HCT116 (cell line): ENCODE data around the gene PRDX3.

Experiments used
- CEBPB ChIP-seq: IDR thresholded peaks from 2 replicates; pipeline ENCODE4 v1.6.1; 2012; ENCODE audit warnings: low read depth
- CTCF ChIP-seq, 3 experiments: fragments of 200-600 bp in 1 of 3; sonication (generic) in 1 of 3; IDR thresholded peaks in 2 of 3; conservative IDR thresholded peaks in 1 of 3; 2 replicates each; pipeline ENCODE4 v1.5.1; 2012 to 2017; ENCODE audit warnings: low read depth in 2 of 3, low read length in 2 of 3, antibody characterized with exemption in 1 of 3, borderline replicate concordance in 1 of 3, control low read depth in 1 of 3, mild to moderate bottlenecking in 1 of 3, mixed read lengths in 1 of 3, mixed run types in 1 of 3, moderate library complexity in 1 of 3; ENCODE audit not compliant: insufficient read depth in 1 of 3
- ELF1 ChIP-seq: IDR thresholded peaks from 2 replicates; pipeline ENCODE4 v1.6.1; 2012; ENCODE audit warnings: low read depth, borderline replicate concordance
- EZH2 ChIP-seq: fragments of 200-600 bp; sonication (generic); IDR thresholded peaks from 2 replicates; pipeline ENCODE4 v1.6.1; 2017; ENCODE audit warnings: antibody characterized with exemption, mixed run types
- EZH2phosphoT487 ChIP-seq: fragments of 200-600 bp; IDR thresholded peaks from 2 replicates; pipeline ENCODE4 v1.6.1; 2018; ENCODE audit warnings: antibody characterized with exemption, borderline replicate concordance
- POLR2A ChIP-seq: IDR thresholded peaks from 2 replicates; pipeline ENCODE4 v1.7.0; 2011; ENCODE audit warnings: borderline replicate concordance; ENCODE audit not compliant: insufficient read depth, insufficient read length; ENCODE audit errors: extremely low read depth
- POLR2AphosphoS5 ChIP-seq: IDR thresholded peaks from 2 replicates; pipeline ENCODE4 v1.6.1; 2011; ENCODE audit warnings: mild to moderate bottlenecking, low read depth, low read length, moderate library complexity
- SP1 ChIP-seq: IDR thresholded peaks from 2 replicates; pipeline ENCODE4 v1.6.1; 2012; ENCODE audit warnings: low read depth
- SRF ChIP-seq: IDR thresholded peaks from 2 replicates; pipeline ENCODE4 v1.6.1; 2012; ENCODE audit warnings: low read depth
- YY1 ChIP-seq: IDR thresholded peaks from 2 replicates; pipeline ENCODE4 v1.6.1; 2011; ENCODE audit warnings: low read length, low read depth, moderate library complexity, mild to moderate bottlenecking; ENCODE audit not compliant: insufficient replicate concordance; ENCODE audit errors: extremely low read depth
- ZFX ChIP-seq: fragments of 450-650 bp; IDR thresholded peaks from 2 replicates; pipeline ENCODE4 v1.6.1; 2017
- ZNF274 ChIP-seq: fragments of 200-500 bp; sonication (Bioruptor generic); IDR thresholded peaks from 2 replicates; pipeline ENCODE4 v1.6.1; 2014; ENCODE audit warnings: mild to moderate bottlenecking, low read depth, low read length, inconsistent platforms

GRCh38 chr10:119118231-119118630 lies 60.4 kb downstream of the PRDX3 start:
- no peak for TF ChIP-seq ZFX
- no peak for TF ChIP-seq ELF1
- no peak for TF ChIP-seq CEBPB
- no peak for TF ChIP-seq CTCF (IDR thresholded peaks at IDR 0.05 in 2 of 3, conservative IDR thresholded peaks at IDR 0.05 in 1 of 3; ENCODE audit: borderline replicate concordance in 1 of 3, insufficient read depth in 1 of 3, low read depth in 2 of 3, low read length in 2 of 3)
- no peak for TF ChIP-seq POLR2A
- TF ChIP-seq YY1: no peak
- TF ChIP-seq POLR2AphosphoS5: no peak
- TF ChIP-seq SRF: no peak
- no peak for TF ChIP-seq EZH2phosphoT487
- no peak for TF ChIP-seq ZNF274
- TF ChIP-seq SP1: no peak
- no peak for TF ChIP-seq EZH2
